ENCODE measurements around the gene ALG6. TPM values are rescaled to one million over a fixed set of nuclear protein-coding genes. Genes with fewer than 3 reads are reported as not detected.
A peak's percentile ranks its signal among the peaks of the same experiment; 100 is the strongest.

ALG6 gene
- total RNA-seq, 2 experiments from 2014 or later: 10.6 to 11.2 TPM

DNA sequence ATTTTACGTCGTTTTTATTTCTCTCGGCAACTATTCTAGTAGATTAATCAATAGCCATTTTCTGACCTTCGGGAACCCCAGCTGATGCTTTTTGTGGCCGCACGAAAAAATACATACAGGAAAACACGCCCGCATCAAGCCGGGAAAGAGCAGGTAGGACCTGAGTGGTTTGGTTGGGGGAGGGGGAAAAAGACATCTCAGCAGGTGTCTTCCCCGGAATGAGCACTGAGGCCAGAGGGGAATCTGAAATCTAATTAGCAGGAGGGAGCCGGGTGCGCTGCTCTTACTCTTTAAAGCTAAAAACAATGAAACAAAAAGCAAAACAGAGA is 45.7 kb upstream of the ALG6 start:
- H3K4me1 Mint-ChIP-seq (ENCODE audit: low read depth): peaks cover 49% of the 10 kb centered on the region
- intact Hi-C loops (cut with DNase I, micrococcal nuclease): no loop called here
- ChIA-PET POLR2A (interaction anchor here (1.1 kb wide), 1 partner anchor 14 kb away, joined by 3 read pairs; no protein-coding TSS in a partner anchor), CTCF (no interaction called here)
- H3K4me3 Mint-ChIP-seq: peak overlapping the region; percentile 83
- ATAC-seq (ENCODE audit: poor library complexity) (no peak), DNase-seq (peak in 1 of 14 experiments; percentile 10)
- H3K27me3 Mint-ChIP-seq: peaks cover 82% of the 10 kb centered on the region
- Histone ChIP-seq H3K9me3 (ENCODE audit: control insufficient read depth in 1 of 2, insufficient read depth in 1 of 2, low read length in 2 of 2) (peaks cover 37 to 72% of the 10 kb centered on the region in 2 experiments), H3K36me3 (ENCODE audit: insufficient read depth, low read length) (no peaks in the 10 kb centered on the region), H3K27ac (ENCODE audit: low read depth in 1 of 2, low read length in 2 of 2) (no peak overlapping the region), H3K4me3 (ENCODE audit: low read length) (peak overlapping the region; percentile 43), H3K27me3 (ENCODE audit: control insufficient read depth in 1 of 2, insufficient read depth in 2 of 2, low read length in 2 of 2) (peaks cover 75 to 92% of the 10 kb centered on the region in 2 experiments), H3K4me1 (ENCODE audit: insufficient read depth, low read length) (peaks cover 63% of the 10 kb centered on the region)
- no peak for TF ChIP-seq CTCF (IDR thresholded peaks at IDR 0.05)
- H3K9me3 Mint-ChIP-seq: peaks cover 4% of the 10 kb centered on the region
- peaks cover 12% of the 10 kb centered on the region for H3K36me3 Mint-ChIP-seq (ENCODE audit: low read depth)
- peak overlapping the region; percentile 68 for H3K27ac Mint-ChIP-seq

DNA sequence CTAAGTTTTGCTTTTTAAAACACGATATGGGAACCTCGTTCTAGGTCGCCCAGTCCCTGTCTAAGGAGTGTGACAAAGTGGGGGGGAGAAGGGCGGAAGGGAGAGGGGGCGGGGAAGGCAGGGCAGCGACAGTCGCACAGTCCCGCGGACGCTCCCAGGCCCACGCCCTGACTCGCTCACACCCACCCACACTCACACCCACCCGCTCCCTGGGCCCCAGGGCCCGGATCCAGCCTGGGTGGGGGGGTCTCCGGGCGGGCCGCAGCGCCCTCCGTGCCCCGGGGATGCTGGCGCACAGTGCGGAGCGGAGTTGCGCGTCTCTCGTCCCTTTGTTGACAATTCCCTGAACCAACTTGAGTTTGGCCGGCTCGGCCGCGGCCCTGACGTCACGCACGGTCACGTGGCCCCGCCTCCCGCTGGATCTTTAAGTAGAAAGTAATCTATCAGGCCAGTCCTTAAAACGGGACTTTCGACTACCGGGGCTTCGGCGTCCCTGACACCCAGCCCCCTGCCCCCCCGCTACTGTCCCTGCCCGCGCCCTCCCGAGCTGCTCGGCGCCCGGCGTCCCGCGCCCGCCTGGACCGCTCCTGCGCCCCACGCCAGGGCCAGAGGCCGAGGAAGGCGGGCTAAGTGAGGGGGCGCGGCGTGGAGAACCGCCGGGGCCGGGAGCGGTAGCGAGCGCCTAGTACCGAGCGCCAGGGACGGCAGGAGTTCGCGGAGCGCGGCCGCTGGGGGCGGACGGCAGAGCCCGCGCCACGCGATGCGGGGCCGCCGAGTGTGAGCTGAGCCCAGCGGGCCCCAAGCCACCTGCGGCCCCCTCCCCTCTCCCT is 45.1 kb upstream of the ALG6 start, which contains the start of gene FOXD3:
TSS of gene FOXD3 (plus strand) at position 454 of the 830 bp plus-strand sequence. CDS start 492 bp downstream, outside the sequence.
- H3K27ac Mint-ChIP-seq: peak within 1 kb of the TSS; percentile 68
- peak; percentile 22 for ATAC-seq (ENCODE audit: poor library complexity)
- peaks cover 4% of the 10 kb centered on the region for H3K9me3 Mint-ChIP-seq
- H3K4me3 Mint-ChIP-seq: peak within 1 kb of the TSS; percentile 84
- peaks cover 63% of the 10 kb centered on the region for H3K4me1 ChIP-seq (ENCODE audit: insufficient read depth, low read length)
- H3K27me3 ChIP-seq (ENCODE audit: control insufficient read depth in 1 of 2, insufficient read depth in 2 of 2, low read length in 2 of 2): peaks cover 75 to 92% of the 10 kb centered on the region in 2 experiments
- ChIA-PET POLR2A (interaction anchor here (1.1 kb wide), 1 partner anchor 13 kb away, joined by 3 read pairs; no protein-coding TSS in a partner anchor), CTCF (no interaction called here)
- no peak within 1 kb of the TSS for H3K27ac ChIP-seq (ENCODE audit: low read depth in 1 of 2, low read length in 2 of 2)
- H3K36me3 ChIP-seq (ENCODE audit: insufficient read depth, low read length): no peaks in the 10 kb centered on the region
- H3K36me3 Mint-ChIP-seq (ENCODE audit: low read depth): peaks cover 12% of the 10 kb centered on the region
- intact Hi-C loops (cut with DNase I, micrococcal nuclease): no loop called here
- H3K4me1 Mint-ChIP-seq (ENCODE audit: low read depth): peaks cover 55% of the 10 kb centered on the region
- TF ChIP-seq CTCF (IDR thresholded peaks at IDR 0.05): no peak
- peak in 3 of 14 experiments; percentile 19 to 59 (median 56) for DNase-seq
- H3K27me3 Mint-ChIP-seq: peaks cover 88% of the 10 kb centered on the region
- H3K9me3 ChIP-seq (ENCODE audit: control insufficient read depth in 1 of 2, insufficient read depth in 1 of 2, low read length in 2 of 2): peaks cover 40 to 72% of the 10 kb centered on the region in 2 experiments
- H3K4me3 ChIP-seq (ENCODE audit: low read length): peak within 1 kb of the TSS; percentile 47

- H3K9me3 Mint-ChIP-seq: peaks cover 4% of the 10 kb centered on the region
- ChIA-PET POLR2A (no interaction called here), CTCF (no interaction called here)
- Histone ChIP-seq H3K27ac (ENCODE audit: low read depth in 1 of 2, low read length in 2 of 2) (no peak overlapping the region), H3K27me3 (ENCODE audit: control insufficient read depth in 1 of 2, insufficient read depth in 2 of 2, low read length in 2 of 2) (peaks cover 77 to 92% of the 10 kb centered on the region in 2 experiments), H3K9me3 (ENCODE audit: control insufficient read depth in 1 of 2, insufficient read depth in 1 of 2, low read length in 2 of 2) (peaks cover 45 to 70% of the 10 kb centered on the region in 2 experiments), H3K4me3 (ENCODE audit: low read length) (peak overlapping the region; percentile 47), H3K36me3 (ENCODE audit: insufficient read depth, low read length) (no peaks in the 10 kb centered on the region), H3K4me1 (ENCODE audit: insufficient read depth, low read length) (peaks cover 60% of the 10 kb centered on the region)
- H3K4me3 Mint-ChIP-seq: peak overlapping the region; percentile 84
- peak in 9 of 14 experiments; percentile 31 to 70 (median 39) for DNase-seq
- peaks cover 56% of the 10 kb centered on the region for H3K4me1 Mint-ChIP-seq (ENCODE audit: low read depth)
- peaks cover 88% of the 10 kb centered on the region for H3K27me3 Mint-ChIP-seq
- H3K27ac Mint-ChIP-seq: peak overlapping the region; percentile 63
- no peak for TF ChIP-seq CTCF (IDR thresholded peaks at IDR 0.05)
- H3K36me3 Mint-ChIP-seq (ENCODE audit: low read depth): peaks cover 12% of the 10 kb centered on the region
- intact Hi-C loops (cut with DNase I, micrococcal nuclease): no loop called here
- ATAC-seq (ENCODE audit: poor library complexity): peak; percentile 54
These were observed 44.2 kb upstream of the ALG6 start for GRCh38 chr1:63322944-63323864.

Data from CD4-positive, alpha-beta T cell (primary cell).